RPMI8226 (cell line): ENCODE measurements around the gene VAV3.

Experiments used
- DNase-seq: peaks from one replicate; pipeline ENCODE4 v3.0.0-alpha.2; 2015

VAV3 gene

DNA sequence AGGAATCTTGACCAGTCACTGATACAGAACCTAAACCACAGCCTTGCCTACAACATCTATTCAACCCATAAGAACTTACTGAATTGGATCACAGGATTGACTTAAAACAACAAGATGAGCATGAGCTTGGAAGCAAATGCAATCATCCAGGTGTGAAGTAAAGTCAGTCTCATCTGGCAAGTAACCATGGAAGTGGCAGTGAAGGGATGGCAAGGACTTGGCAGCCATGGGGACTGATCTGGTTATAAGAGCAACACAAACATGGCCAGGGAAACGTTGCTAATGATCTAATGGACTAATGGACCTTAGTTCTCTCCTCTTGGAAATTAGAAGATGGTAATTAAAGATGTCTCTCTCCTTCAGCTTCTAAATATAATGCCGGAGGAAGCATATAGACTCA lies 133.1 kb downstream of the VAV3 start:
- DNase-seq = no peak

DNA sequence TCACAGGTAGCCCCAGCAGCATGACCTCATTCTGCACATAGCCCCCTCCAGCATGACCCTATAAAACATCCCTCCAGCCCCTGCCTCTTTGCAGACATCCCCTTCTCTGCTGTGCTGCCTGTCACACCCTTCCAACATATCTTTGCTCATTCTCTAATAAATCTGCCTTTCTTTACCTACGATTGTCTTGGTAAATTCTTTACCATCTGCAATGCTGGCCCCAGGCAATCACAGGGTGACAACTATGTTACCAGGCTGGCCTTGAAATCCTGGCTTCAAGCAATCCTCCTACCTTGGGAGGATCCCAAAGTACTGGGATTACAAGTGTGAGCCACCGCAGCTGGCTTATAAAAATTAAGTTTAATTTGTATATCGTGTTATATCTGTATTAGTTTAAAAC lies 134.5 kb downstream of the VAV3 start:
- no peak for DNase-seq

DNA sequence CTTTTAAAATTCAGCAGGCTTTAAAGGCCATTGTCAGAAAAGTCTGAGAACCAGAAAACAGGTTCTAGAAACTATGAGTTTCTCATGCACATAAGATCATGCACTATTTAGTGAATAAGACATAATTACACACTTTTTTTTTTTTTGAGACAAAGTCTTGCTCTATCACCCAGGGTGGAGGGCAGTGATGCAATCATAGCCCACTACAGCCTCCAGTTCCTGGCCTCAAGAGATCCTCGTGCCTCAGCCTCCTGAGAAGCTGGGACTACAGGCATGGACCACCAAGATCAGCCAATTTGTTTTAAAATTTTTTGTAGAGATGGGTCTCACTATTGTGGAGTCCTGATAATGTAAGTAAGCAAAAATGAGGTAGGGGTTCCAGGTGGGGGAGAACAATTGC lies 134.9 kb downstream of the VAV3 start:
- no peak for DNase-seq

DNA sequence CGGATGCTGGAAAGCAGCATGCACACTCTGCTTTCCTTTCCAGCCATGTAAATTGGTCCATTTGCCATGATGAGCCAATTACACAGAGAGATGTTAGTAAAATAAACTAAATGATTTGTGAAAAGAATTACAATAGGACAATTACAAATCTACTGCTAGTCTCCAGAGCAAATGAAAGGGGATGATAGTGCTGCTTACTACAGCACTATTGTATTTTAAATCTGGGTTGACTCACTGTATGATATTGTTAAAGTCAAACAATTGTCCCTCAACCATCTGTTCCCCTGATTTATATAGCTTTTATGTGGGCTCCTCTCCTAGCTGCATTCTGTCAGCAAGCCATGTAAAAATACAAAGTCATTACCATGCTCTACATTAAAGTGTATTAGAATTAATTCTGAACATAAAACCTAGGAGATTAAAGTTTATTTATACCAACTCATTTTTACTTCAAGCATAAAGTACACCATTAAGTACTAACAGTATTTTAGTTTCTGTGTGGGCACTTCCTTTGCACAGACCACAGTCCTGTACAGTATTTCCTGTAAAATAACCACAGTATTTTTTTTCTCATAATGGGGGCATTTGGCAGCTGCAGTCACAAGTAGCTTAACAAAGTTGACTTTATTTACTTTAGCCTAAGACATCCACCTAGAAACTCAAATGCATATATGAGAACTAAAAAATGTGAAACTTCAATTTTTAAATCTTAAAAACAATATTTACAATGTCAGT lies 135.8 kb downstream of the VAV3 start:
- DNase-seq = peak; percentile 37

DNA sequence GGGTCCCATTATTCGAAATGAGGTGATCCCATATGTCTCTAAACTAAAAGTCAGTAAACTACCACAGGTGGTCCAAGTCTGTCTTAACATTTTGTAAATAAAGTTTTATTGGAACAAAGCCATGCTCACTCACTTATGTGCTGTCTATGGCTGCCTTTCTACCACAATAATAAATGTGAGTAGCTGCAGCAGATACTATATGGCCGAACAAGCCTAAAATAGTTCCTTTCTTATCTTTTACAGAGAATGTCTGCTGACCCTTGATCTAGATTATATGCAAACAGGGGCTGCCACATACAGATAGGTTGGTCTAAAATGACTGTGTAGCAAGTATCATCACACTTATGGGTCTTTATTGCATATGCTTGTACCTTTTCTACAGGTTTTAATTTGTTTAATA lies 140.0 kb downstream of the VAV3 start:
- DNase-seq = no peak

DNA sequence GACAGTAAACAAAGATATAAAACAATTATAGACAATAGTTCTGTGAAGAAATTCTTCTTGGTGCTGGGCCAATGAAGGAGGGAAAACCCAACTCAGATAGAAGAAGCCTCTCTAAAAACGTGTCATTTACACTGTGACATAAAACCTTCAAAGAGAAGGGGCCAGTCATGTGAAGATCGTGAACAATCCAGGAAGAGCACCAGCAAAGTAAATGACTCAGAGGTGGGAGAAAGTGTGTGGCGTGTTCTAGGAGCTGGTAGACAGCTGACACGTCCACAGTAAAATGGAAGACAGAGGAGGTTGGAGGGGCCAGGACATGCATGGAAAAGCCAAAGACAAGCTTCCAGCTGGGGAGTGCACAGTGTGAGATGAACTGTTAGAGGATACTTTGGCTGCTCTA lies 143.6 kb downstream of the VAV3 start:
- DNase-seq = no peak

DNA sequence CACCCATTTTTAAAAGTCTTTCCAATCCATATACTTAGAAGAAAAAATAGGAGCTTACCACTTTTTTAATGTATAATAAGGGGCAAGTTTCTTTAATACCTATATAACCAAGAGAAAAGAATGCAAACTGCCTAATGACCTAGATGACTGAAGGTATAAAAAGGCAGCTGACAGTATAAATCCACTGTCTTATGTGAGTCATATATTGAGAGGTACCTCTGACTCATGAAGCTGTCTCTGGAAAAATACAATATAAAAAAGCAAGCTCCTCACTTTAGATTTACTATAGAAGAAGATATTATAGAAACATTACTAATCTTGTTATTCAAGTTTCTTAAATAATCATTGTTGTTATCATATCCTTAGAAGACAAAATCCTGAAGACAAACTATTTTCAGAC lies 144.2 kb downstream of the VAV3 start:
- no peak for DNase-seq

DNA sequence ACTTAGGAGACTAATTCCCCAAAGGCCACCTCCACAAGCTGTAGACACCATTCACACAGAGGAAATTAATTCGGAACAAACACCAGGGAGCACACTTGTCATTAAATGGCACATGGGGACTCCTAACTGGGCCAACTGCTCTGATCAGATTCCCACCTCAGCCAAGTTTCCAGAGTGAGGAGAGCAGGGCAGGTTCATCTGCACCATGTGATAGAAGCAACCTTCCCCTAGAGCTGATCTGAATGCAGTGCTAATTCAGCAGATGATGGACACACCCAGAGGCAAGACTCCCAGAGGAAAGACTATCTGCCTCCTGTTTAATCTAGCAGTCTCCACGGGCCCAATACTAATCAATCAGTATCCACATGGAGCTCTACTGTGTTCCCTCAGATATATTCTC lies 147.0 kb downstream of the VAV3 start:
- DNase-seq = no peak

DNA sequence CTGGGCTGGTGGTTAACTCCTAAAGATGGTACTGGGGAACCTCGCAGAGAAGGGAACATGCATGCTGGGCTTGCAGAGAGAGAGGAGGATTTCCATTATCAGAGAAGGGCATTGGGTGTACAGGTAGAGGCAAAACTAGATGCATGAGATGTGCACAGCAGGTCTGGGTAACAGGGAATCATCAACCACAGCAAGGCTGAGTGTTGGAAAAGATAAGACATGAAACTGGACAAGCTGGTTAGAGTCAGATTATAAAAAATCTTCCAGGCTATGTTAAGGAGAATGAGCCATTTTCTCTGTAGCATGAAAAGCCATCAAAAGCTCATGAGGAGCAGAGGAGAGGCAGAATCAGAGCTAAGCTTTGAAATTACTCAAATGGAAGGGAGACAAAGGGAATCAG lies 147.8 kb downstream of the VAV3 start:
- DNase-seq = no peak

DNA sequence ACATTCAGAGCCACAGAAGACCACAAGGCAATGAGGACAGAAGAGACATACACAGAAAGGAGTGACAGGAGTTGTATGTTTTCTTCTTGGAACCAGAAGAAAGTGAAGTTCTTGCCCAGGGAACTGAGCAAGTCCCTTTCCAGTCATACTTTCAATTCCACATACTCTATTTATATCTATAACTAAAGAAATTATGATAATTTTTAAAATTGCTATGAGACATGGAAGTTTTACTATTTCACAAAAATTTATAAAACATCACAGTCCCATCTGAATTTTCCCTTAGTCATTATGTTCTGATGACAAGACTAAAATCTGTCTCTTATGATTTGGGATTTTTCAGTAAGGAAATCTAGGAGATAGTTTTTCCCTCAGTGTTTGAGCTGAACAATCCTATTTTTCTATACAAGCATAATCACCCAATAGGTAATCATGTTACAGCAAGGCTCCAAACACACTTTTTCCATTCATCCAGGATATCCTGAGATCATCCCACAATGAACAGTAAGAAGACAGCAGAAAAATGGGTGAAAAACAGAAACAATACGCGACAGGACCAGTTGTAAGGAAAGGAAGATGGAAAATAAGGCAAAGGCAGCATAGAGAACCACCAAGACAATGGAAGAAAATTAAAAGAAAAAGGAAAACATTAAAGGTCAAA lies 154.6 kb downstream of the VAV3 start:
- no peak for DNase-seq

DNA sequence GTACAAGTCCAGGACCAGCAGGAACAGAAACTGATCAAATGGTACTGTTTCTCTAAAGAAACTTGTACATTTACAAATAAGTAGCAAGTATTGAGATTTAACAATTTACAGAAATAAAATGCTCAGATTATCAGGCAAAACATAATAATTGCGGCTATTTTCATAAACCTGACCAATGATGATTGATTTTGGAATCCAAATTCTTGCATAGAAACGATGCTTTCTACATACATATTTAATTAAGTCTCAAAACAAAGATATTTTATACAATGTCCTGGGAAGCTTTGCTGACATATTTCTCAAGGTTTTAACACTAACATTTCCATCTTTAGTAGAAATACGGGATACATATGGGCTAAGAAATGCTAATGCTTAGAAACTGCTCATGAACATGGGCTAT lies 157.1 kb downstream of the VAV3 start:
- no peak for DNase-seq

DNA sequence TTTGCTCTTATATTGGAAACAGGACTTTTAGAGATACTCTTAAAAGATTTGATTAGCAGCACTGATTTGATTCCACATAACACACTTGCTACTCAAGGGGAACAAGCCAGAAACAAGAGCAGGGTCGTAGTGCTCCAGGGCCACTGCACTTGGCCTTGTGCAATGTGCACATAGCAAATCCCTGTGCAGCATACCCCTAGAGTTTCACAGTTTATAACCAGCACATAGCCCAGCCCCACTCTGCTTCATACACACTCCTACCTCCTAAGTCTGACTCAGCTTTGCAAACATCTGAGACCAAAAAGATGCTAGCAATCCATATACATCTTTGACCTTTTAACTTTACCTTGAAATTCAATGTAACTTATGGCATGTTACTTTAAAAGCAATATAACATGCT lies 157.6 kb downstream of the VAV3 start:
- DNase-seq = no peak

DNA sequence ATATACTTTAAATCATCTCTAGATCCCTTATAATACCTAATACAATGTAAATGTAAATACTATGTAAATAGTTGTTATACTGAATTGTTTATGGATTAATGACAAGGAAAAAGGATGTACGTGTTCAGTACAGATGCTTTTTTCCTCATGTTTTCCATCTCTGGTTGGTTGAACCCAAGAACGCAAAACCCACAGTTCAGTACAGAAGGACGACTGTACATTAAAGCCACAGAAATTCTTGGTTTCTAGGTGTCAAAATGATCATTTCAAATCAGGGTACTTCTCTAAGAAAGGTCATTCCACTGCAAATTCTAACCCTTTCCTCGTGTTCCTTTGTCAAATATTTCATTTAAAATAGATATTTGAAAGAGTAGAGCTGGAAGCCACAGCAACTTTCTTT lies 158.1 kb downstream of the VAV3 start:
- DNase-seq = no peak

DNA sequence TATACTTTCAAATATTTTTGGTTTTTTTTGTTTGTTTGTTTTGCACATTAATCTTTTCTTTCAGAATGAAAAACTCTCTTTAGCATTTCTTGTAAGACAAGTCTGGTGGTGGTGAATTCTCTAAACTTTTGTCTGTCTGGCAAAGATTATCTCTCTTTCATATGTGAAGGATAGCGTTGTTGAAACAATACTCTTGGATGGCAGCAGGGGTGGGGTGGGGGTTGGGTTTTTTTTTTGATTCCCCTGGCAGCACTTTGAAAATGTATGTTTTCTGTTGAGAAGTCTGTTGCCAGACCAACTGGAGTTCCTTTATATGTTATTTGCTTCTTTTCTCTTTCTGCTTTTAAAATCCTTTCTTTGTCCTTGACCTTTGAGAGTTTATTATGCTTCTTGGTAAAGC lies 160.2 kb downstream of the VAV3 start:
- peak; percentile 4 for DNase-seq

DNA sequence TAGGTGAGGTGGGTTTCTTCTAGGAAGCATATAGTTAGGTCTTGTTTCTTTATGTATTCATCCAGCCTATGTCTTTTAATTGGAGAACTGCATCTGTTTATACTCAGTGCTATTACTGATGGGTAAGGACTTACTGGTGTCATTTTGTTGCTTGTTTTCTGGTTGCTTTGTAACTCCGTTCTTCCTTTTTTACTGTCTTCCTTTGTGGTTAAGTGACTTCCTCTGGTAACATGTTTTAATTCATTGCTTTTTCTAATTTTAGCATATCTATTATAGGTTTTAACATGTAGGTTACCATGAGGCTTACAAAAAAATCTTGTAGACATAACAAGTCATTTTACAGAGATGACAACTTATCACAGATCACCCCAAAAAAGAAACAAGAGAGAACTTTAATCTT lies 160.8 kb downstream of the VAV3 start:
- peak; percentile 4 for DNase-seq

DNA sequence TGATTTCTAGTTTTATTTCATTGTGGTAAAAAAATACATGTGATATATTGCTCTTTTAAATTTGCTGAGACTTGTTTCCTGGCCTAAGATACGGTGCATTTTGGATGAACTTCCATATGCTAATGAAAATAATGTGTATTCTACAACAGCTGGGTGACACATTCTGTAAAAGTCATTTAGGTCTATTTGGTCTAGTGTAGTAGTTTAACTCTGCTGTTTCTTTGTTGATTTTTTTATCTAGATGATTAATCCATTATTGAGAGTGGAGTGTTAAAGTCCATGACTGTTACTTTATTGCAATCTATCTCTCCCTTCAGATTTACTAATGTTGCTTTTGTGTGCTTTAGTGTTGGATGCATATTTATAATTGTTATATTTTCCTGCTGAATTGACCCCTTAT lies 161.4 kb downstream of the VAV3 start:
- DNase-seq = no peak

DNA sequence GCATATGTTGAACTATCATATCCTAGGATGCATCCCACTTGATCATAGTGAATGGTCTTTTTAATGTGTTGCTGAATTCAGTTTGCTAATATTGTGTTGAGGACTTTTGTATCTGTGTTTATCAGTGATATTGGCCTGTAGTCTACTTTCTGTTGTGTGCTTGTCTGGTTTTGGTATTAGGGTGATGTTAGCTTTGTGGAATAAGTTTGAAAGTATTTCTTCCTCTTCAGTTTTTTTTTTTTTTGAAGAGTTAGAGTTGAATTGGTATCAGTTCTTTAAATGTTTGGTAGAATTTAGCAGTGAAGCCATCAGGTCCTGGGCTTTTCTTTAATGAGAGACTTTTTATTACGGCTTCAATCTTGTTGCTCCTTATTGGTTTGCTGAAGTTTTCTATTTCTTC lies 162.3 kb downstream of the VAV3 start:
- no peak for DNase-seq

DNA sequence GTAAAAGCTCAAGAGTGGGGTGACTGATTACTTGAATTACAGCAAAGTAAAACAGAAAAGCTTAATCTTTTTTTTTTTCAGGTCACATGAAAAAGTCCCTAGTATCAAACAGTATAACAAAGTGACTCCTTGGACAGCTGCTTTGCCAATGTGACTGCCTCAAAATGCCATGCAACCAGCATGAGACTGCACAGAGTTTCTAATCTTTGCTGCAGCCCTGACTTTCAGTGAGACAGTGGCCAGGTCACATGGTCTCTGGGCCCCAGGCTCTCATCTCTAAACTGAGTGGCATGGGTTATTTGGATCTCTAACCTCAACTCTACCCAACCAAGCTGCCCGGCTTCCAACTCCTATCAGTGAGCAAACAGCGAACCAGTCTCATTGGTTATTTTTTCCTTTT lies 169.0 kb downstream of the VAV3 start:
- DNase-seq = peak; percentile 17

DNA sequence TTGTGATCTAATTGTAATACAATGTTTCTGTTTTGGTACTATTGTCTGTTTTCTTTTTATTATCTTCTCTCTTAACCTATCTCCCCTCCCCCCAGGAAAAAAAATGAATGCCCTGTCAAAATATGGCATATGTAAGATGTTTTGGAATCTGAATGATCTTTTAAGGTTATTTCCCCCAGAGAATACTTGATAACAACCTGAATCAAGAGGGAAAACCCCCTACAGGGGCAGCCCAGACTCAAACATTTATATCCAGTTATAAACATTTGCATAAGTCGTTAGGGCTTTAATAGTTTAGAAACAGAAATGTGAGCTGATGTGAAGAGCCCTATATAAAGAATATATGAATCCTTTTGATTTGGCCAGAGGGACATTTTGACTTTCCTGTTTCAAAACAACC lies 169.5 kb downstream of the VAV3 start:
- no peak for DNase-seq

DNA sequence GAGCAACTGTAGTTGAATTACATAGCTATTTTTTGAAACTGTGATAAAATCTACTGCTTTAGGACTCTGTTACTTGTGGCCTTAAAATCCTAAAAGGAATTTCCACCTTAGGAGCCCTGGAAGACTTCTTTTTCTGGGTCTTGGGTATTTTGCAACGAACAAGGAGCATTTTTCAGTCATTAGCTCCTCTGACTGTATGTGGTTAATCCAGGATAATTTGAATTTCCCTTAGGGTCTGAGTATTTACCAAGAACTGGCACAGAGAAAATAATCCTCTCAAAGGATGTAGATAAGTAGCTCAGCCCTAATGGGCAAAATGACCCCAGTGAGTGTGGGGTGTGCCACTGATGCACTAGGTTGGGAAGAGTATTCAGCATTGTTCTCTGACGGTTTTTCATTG lies 170.4 kb downstream of the VAV3 start:
- DNase-seq = no peak

DNA sequence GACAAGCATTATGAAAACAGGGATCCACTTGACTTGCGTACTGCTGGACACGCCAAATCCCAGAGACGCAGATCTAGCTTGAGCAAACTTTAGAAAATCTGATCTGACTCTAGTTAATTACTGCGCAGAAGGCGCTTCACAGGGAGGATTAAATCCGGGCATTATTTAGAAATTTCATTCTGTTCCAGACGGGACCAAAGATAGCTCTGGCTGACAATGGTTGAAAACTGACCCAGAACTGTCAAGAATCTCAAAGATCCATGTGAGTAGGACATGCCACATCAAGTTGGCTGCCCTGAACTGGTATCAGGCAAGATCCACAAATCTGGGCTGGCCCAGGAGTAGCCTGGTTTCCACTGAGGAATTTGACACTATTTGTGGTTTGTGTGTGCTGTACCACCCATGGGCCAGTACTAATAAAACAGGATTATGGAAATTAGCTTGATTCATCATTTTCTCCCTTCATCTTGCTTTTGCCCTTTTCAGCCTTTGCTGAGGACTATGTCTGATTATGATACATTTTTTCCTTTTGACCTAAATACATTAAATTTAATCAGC lies 171.0 kb downstream of the VAV3 start:
- DNase-seq = no peak

DNA sequence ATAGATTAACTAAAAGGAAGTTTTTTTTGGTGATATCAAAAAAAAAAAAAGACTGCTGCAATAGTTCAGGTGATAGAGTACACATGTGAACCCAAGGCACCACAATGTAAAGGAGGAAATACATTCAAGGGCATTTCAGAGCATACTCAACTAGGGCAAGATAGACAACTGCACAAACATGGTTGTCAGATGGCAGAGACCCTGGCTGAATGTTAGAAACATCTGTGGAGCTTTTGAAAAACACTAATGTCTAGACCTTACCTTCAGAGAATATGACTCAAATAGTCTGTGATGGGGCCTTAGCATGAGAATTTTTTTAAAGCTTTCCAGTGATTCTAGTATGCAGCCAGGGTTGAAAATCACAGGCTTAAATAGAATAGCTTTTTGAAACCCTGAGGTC lies 173.6 kb downstream of the VAV3 start:
- no peak for DNase-seq

DNA sequence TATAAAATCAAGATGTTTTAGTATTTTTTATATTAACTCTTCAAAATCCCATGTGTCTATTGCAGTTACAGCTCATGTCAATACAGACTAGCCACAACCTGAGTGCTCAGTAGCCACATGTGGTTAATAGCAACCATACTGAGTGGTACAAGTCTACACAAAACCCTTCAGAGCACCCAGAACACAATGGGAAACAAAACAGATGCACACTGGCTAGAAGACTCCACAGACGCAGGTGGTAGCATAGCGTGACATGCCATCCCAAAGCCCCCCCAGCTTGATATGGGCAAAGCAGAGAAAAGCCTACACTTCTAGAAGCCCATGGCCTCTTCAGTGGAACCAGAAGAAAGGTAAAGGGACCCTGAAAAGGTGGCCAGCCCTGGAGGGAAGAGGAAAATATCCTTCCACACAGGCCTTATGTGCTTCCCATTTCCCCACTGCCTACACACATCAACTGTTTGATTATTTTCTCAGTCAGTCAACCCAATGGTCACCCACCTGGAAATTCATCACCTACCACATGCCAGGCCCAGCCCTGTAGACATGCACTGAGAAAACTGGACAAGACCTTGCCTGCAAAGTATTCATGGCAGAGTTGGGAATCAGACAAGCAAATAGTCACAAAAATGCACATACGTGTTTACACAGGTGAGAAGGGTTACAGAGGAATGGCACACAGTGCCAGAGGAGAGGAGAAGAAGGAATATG lies 175.0 kb downstream of the VAV3 start:
- DNase-seq = no peak
